ENCODE results near the gene CEP83. TPM values are rescaled to one million over a fixed set of nuclear protein-coding genes. Genes with fewer than 3 reads are reported as not detected.

Gene CEP83
- 10 to 100 TPM; 14.8 to 44.4 (median 24.6) TPM for total RNA-seq
- 1 to 10 TPM; 2.6 to 8.2 (median 4.9) TPM for polyA plus RNA-seq
- long read RNA-seq, donor 1, result 0 reads
- long read RNA-seq, donor 2, result 0 reads
- long read RNA-seq, donor 3, partial matches to known transcripts, result 0 of 2 reads
- long read RNA-seq, donor 3, other reads (novel, unspliced or antisense), result 0 of 2 reads
- long read RNA-seq, donor 4, result 0 reads
- long read RNA-seq, donor 5, result 0 reads
- long read RNA-seq, donor 6, partial matches to known transcripts, result 0 of 1 reads
- long read RNA-seq, donor 6, other reads (novel, unspliced or antisense), result 0 of 1 reads
- long read RNA-seq, donor 7, result 0 reads
- long read RNA-seq, donor 8, result 0 reads
- long read RNA-seq, donor 9, result 0 reads
- long read RNA-seq, donor 10, result 0 reads

- TF ChIP-seq EP300 (IDR thresholded peaks at IDR 0.05), result no peak
- peak in 2 of 4 donors; percentile 30 to 67 for TF ChIP-seq POLR2A (IDR thresholded peaks at IDR 0.05)
- peak; percentile 90 to 97 (median 94) for TF ChIP-seq POLR2AphosphoS5 (IDR thresholded peaks at IDR 0.05)
- 0 to 1% (median 0%) methylated on average over 37 to 77 of the region's 77 CpGs for WGBS, 5 donors
- peak within 1 kb of the TSS; percentile 89 to 94 (median 91) for H3K27ac ChIP-seq
These were observed at the start of gene CEP83 for GRCh38 chr12:94459728-94460615. TSS of gene CEP83 (minus strand) at chr12:94459867. CDS start at chr12:94412490, 47,377 bp downstream.

GRCh38 chr12:94509317-94509716 is 49.6 kb upstream of the CEP83 start:
- TF ChIP-seq, protein P1, sequence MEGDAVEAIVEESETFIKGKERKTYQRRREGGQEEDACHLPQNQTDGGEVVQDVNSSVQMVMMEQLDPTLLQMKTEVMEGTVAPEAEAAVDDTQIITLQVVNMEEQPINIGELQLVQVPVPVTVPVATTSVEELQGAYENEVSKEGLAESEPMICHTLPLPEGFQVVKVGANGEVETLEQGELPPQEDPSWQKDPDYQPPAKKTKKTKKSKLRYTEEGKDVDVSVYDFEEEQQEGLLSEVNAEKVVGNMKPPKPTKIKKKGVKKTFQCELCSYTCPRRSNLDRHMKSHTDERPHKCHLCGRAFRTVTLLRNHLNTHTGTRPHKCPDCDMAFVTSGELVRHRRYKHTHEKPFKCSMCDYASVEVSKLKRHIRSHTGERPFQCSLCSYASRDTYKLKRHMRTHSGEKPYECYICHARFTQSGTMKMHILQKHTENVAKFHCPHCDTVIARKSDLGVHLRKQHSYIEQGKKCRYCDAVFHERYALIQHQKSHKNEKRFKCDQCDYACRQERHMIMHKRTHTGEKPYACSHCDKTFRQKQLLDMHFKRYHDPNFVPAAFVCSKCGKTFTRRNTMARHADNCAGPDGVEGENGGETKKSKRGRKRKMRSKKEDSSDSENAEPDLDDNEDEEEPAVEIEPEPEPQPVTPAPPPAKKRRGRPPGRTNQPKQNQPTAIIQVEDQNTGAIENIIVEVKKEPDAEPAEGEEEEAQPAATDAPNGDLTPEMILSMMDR (IDR thresholded peaks at IDR 0.05), result no peak
- TF ChIP-seq POLR2A (IDR thresholded peaks at IDR 0.05) (no peak), POLR2AphosphoS5 (IDR thresholded peaks at IDR 0.05) (no peak)
- Histone ChIP-seq H3K27me3 (no peaks in the 10 kb centered on the region), H3K9me3 (no peaks in the 10 kb centered on the region), H3K27ac (no peak overlapping the region), H3K36me3 (no peaks in the 10 kb centered on the region), H3K4me1 (peaks cover 0 to 6% (median 0%) of the 10 kb centered on the region in 4 donors), H3K4me3 (no peak overlapping the region)
- intact Hi-C loops (cut with DNase I; ENCODE audit: low total_unique reads), result no loop called here
- 78 to 85% (median 81%) methylated on average over 3 of the region's 3 CpGs for WGBS, 5 donors
- DNase-seq, result no peak

More at GRCh38 chr12:94459728-94460615, at the start of gene CEP83:
- Histone ChIP-seq H3K36me3 (no peaks in the 10 kb centered on the region), H3K9me3 (no peaks in the 10 kb centered on the region), H3K27me3 (no peaks in the 10 kb centered on the region), H3K4me1 (peaks cover 0 to 25% (median 16%) of the 10 kb centered on the region in 4 donors), H3K4me3 (peak within 1 kb of the TSS; percentile 63 to 76 (median 69))
- peak; percentile 96 to 99 for DNase-seq
- intact Hi-C loops (cut with DNase I; ENCODE audit: low total_unique reads), result no loop called here

GRCh38 chr12:94507455-94507854 is 47.8 kb upstream of the CEP83 start:
- peaks cover 0 to 7% (median 3%) of the 10 kb centered on the region in 4 donors for H3K9me3 ChIP-seq
- no peak for DNase-seq
- peaks cover 0 to 6% (median 0%) of the 10 kb centered on the region in 4 donors for H3K4me1 ChIP-seq
- no peak overlapping the region for H3K4me3 ChIP-seq
- intact Hi-C loops (cut with DNase I; ENCODE audit: low total_unique reads), result no loop called here
- TF ChIP-seq POLR2AphosphoS5 (IDR thresholded peaks at IDR 0.05) (no peak), EP300 (IDR thresholded peaks at IDR 0.05) (no peak), POLR2A (IDR thresholded peaks at IDR 0.05) (no peak)
- TF ChIP-seq, protein P1 (IDR thresholded peaks at IDR 0.05), result no peak
- no peaks in the 10 kb centered on the region for H3K36me3 ChIP-seq
- H3K27me3 ChIP-seq, result no peaks in the 10 kb centered on the region
- no peak overlapping the region for H3K27ac ChIP-seq
- WGBS, 5 donors, result 81 to 94% (median 93%) methylated on average over 3 of the region's 3 CpGs

- Histone ChIP-seq H3K36me3 (no peaks in the 10 kb centered on the region), H3K4me3 (no peak overlapping the region), H3K4me1 (no peaks in the 10 kb centered on the region), H3K27me3 (no peaks in the 10 kb centered on the region), H3K9me3 (peaks cover 0 to 17% (median 5%) of the 10 kb centered on the region in 4 donors), H3K27ac (no peak overlapping the region)
- no peak for DNase-seq
- no peak for TF ChIP-seq EP300 (IDR thresholded peaks at IDR 0.05)
- 75 to 95% (median 84%) methylated on average over 1 of the region's 1 CpG for whole genome bisulfite sequencing, 5 donors
- intact Hi-C loops (cut with DNase I; ENCODE audit: low total_unique reads), result no loop called here
These were observed 44.7 kb upstream of the CEP83 start for GRCh38 chr12:94504386-94504785.

DNA sequence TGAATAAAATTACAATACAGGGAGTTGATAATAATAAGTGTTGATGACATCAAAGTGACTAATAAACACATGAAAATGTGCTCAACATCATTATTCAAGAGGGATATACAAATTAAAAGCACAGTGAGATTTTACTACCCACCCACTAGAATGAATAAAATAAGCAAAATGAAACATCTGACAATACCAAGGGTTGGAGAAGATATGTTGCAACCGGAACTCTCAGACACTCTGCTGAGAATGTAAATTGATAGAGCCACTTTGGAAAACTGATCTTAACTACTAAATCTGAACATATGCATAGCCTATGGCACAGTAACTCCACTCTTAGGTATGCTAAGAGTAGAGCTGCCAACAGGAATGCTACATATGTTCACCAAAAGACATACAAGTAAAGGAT is 44.0 kb upstream of the CEP83 start:
- WGBS, 5 donors, result 0 to 100% (median 96%) methylated on average over 1 of the region's 1 CpG
- Histone ChIP-seq H3K4me1 (no peaks in the 10 kb centered on the region), H3K27me3 (no peaks in the 10 kb centered on the region), H3K36me3 (no peaks in the 10 kb centered on the region), H3K9me3 (peaks cover 0 to 17% (median 5%) of the 10 kb centered on the region in 4 donors), H3K27ac (no peak overlapping the region), H3K4me3 (no peak overlapping the region)
- no peak for DNase-seq
- TF ChIP-seq POLR2A (IDR thresholded peaks at IDR 0.05), result no peak
- TF ChIP-seq EP300 (IDR thresholded peaks at IDR 0.05), result no peak
- TF ChIP-seq, protein P1 (IDR thresholded peaks at IDR 0.05), result no peak
- no peak for TF ChIP-seq POLR2AphosphoS5 (IDR thresholded peaks at IDR 0.05)
- intact Hi-C loops (cut with DNase I; ENCODE audit: low total_unique reads), result no loop called here

Measured in stomach (tissue), 19 donors.